Astrocyte of the spinal cord (primary cell): ENCODE data around the gene MBTD1.
"Not testable (repeated sequence)": the region's sequence is repeated elsewhere in the genome, so short reads cannot be mapped to it uniquely, and the experiment has no call there.

ENCODE experiments used
- DNase-seq: peaks from one replicate; pipeline ENCODE4 v3.0.0; 2011; ENCODE audit warnings: low read depth, low spot score
- H3K4me3 ChIP-seq: 2 replicates; pipeline ENCODE4 v1.5.1; 2011; ENCODE audit warnings: low read depth, mild to moderate bottlenecking, low read length, moderate library complexity
- in situ Hi-C: cut with HindIII; loops from 2 replicates; pipeline ENCODE4 v1.10.0; 2017; ENCODE audit warnings: low sequenced_read_pairs
- TF ChIP-seq, protein P1 (sequence below): IDR thresholded peaks from 2 replicates; pipeline ENCODE4 v1.5.1; 2012; ENCODE audit warnings: low read depth, mild to moderate bottlenecking, low read length, inconsistent platforms

The MBTD1 gene

DNA sequence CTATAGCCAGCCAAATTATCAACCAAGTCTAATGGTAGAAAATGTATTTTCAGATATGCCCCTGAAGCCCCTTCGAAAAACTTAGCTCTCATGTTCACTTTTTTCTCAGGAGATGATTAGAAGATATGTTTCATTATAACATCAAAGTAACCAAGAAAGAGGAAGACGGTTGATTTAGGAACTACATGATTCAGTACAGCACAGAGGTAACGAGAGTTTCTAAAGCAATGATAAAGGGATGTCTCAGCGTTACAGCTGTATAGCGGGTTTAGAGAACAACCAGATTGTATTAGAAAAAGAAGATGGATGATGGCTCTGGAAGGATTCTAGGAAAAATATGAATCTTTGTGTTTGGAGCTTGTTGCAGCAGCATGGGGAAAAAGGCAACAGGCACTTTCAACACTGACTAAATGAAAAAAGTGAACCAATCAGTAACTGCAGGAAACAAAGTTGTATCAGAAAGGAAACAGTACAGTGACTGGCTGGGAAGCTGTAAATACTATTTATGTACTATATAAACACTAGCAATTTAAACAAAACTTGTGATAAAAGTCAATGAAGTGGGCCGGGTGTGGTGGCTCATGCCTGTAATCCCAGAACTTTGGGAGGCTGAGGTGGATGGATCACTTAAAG, 21.5 kb downstream of the MBTD1 start:
- in situ Hi-C loops = no loop called here
- TF ChIP-seq, protein P1, sequence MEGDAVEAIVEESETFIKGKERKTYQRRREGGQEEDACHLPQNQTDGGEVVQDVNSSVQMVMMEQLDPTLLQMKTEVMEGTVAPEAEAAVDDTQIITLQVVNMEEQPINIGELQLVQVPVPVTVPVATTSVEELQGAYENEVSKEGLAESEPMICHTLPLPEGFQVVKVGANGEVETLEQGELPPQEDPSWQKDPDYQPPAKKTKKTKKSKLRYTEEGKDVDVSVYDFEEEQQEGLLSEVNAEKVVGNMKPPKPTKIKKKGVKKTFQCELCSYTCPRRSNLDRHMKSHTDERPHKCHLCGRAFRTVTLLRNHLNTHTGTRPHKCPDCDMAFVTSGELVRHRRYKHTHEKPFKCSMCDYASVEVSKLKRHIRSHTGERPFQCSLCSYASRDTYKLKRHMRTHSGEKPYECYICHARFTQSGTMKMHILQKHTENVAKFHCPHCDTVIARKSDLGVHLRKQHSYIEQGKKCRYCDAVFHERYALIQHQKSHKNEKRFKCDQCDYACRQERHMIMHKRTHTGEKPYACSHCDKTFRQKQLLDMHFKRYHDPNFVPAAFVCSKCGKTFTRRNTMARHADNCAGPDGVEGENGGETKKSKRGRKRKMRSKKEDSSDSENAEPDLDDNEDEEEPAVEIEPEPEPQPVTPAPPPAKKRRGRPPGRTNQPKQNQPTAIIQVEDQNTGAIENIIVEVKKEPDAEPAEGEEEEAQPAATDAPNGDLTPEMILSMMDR = no peak
- no peak for DNase-seq
- H3K4me3 ChIP-seq = no peak overlapping the region

DNA sequence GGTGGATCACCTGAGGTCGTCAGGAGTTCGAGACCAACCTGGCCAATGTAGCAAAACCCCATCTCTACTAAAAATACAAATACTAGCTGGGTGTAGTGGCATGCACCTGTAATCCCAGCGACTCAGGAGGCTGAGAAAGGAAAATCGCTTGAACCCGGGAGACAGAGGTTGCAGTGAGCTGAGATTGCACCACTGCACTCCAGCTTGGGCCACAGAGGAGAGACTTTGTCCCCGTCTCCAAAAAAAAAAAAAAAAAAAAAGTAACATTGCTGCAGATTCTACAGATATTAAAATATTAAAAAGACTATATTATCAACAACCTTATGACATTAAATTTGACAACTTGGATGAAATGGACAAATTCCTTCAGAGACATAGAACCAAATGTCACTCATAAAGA, 25.7 kb downstream of the MBTD1 start:
- TF ChIP-seq, protein P1 = no peak
- no peak overlapping the region for H3K4me3 ChIP-seq
- DNase-seq = no peak
- in situ Hi-C loops = no loop called here

DNA sequence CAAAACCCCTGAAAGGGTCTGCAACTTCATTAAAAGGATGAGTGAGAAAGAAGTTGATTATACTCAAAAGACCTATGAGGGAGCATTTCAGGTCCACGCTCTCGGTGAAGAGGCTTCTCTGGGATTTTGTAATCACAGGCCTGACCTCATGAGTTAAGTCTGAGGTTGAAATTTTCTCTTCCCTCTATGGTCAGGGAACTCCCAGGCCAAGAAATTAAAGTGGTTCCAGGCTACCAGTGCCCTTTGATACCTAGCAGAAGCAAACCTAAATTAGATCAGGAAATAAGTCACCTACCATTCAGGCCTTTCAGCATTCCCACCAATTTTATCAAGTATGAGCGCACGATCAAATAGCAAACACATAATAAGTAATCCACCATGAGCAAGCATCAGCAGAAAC, 27.9 kb downstream of the MBTD1 start:
- no peak for DNase-seq
- no peak overlapping the region for H3K4me3 ChIP-seq
- in situ Hi-C loops = no loop called here
- TF ChIP-seq, protein P1 = no peak

DNA sequence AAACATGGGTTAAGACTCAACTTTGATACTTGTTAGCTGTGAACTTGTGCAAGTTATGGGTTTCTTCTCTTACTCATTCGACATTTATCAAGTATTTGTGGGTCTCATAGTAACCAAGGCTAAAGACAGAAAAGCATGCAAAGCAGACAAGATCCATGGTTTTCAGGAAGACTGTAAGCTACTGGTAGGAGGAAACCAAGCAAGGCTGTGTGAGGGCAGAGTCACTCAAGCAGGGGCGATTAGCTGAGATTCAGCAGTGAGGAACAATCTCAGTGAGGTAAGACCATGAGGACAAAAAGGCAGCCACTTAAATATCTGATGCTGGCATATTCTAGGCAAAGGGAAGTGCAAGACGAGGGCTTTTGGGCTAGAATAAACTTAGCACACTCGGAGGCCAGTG, 29.5 kb downstream of the MBTD1 start:
- DNase-seq = no peak
- H3K4me3 ChIP-seq = no peak overlapping the region
- TF ChIP-seq, protein P1 = no peak
- in situ Hi-C loops = no loop called here

DNA sequence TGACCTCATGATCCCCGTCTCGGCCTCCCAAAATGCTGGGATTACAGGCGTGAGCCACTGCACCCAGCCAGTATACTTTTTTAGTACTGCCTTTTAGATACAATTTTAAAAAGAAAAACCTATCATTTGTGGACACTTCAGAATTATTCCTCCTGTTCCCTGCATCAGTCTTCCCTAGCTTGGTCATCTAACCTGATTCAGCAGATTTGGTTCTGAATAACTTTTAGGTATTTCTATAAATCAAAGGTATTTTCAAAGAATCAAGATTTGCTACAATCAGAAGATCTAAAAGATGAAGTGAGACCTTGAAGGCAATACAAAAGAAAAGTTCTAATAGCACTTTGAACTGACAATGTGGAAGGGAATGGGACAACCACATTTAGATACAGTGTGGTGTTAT, 30.0 kb downstream of the MBTD1 start:
- in situ Hi-C loops = no loop called here
- no peak overlapping the region for H3K4me3 ChIP-seq
- DNase-seq = no peak
- TF ChIP-seq, protein P1 = no peak

DNA sequence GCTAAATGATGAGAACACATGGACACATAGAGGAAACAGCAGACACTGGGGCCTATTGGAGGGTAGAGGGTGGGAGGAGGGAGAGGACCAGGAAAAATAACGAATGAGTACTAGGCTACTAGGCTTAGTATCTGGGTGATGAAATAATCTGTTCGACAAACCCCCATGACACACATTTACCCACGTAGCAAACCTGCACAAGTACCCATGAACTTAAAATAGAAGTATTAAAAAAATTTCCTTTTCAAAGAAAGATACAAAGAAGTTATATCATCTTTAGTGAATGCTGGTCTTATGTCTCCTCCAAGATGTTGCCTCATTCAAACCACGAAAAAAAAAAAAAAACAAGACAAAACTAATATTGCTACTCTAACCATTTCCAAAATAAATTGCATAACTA, 31.7 kb downstream of the MBTD1 start:
- no peak overlapping the region for H3K4me3 ChIP-seq
- in situ Hi-C loops = no loop called here
- DNase-seq = peak; percentile 48
- TF ChIP-seq, protein P1 = no peak

DNA sequence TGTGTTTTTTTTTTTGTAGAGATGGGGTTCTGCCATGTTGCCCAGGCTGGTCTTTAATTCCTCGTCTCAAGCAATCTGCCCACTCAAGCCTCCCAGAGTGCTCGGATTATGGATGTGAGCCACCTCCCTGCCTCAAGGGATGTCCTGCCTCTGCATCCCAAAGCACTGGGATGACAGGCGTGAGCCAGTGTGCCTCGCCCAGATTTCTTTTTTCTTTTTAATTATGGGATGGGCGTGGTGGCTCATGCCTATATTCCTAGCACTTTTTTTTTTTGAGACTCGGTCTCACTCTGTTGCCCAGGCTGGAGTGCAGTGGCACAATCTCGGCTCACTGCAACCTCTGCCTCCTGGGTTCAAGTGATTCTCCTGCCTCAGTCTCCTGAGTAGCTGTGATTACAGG, 34.3 kb downstream of the MBTD1 start:
- H3K4me3 ChIP-seq, in situ Hi-C loops, DNase-seq: not testable (repeated sequence)
